NB4 (cell line): Measurements from ENCODE around the gene DDX39A.

Experiments used
- POLR2A ChIP-seq: IDR thresholded peaks from 2 replicates; pipeline ENCODE4 v1.6.1; 2011; ENCODE audit warnings: mild to moderate bottlenecking; ENCODE audit not compliant: insufficient read length; ENCODE audit errors: extremely low read depth
- TF ChIP-seq, protein P1 (sequence below): IDR thresholded peaks from one replicate; pipeline ENCODE4 v1.5.1; 2012; ENCODE audit warnings: low read depth, low read length

DNA sequence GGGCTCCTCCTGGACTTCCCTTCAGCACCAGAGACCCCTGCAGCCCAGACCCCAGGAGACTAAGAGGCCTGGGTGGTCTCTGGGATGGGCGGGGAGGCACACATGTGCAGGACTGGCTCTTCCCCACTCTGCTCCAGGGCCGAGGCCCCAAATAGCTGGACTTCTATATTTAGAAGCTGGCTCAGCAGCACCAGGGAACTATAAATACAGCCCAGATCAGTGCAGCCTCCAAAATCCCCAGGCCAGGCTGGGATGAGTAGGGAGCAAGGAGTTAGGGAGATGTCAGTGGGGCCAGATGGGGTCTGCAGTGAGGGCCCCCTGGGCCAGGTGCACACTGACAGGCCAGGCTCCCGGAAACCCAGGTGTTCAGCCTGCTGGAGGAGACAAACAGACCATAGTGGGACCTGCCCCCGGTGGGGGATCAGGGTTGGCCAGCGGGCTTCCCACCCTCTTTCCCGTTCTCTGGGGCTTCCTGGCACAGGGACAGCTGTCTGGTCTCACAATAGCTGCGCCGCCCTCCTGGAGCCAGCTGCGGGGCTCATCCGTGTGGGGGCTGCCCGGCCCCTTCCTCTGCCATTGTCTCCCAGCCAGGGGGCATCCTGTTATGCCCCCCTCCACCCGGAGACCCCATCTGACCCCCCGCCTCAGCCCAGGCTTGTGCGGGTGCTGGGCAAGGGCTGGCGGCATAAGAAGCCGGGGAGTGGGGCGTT is 43.4 kb downstream of the DDX39A start:
- TF ChIP-seq POLR2A, result peak; percentile 12
- TF ChIP-seq, protein P1, sequence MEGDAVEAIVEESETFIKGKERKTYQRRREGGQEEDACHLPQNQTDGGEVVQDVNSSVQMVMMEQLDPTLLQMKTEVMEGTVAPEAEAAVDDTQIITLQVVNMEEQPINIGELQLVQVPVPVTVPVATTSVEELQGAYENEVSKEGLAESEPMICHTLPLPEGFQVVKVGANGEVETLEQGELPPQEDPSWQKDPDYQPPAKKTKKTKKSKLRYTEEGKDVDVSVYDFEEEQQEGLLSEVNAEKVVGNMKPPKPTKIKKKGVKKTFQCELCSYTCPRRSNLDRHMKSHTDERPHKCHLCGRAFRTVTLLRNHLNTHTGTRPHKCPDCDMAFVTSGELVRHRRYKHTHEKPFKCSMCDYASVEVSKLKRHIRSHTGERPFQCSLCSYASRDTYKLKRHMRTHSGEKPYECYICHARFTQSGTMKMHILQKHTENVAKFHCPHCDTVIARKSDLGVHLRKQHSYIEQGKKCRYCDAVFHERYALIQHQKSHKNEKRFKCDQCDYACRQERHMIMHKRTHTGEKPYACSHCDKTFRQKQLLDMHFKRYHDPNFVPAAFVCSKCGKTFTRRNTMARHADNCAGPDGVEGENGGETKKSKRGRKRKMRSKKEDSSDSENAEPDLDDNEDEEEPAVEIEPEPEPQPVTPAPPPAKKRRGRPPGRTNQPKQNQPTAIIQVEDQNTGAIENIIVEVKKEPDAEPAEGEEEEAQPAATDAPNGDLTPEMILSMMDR, result no peak
